ENCODE results near the gene ADGRG1. TPM values are rescaled to one million over a fixed set of nuclear protein-coding genes. Genes with fewer than 3 reads are reported as not detected.
"Not testable (repeated sequence)": the region's sequence is repeated elsewhere in the genome, so short reads cannot be mapped to it uniquely, and the experiment has no call there.

Gene ADGRG1
- total RNA-seq, 2 experiments from 2014 or later, result not detected

- CTCF ChIA-PET (ENCODE audit: unreplicated experiment), result no interaction called here
- no peak for DNase-seq (ENCODE audit: low spot score)
- no peaks in the 10 kb centered on the region for H3K4me1 ChIP-seq (ENCODE audit: insufficient read depth, low read length, poor library complexity, severe bottlenecking)
- no peaks in the 10 kb centered on the region for H3K79me2 ChIP-seq (ENCODE audit: insufficient read depth, low read depth, low read length)
- no peaks in the 10 kb centered on the region for H3K36me3 ChIP-seq (ENCODE audit: insufficient read depth, low read length)
- intact Hi-C loops (cut with micrococcal nuclease; ENCODE audit: unreplicated experiment), result no loop called here
- POLR2A ChIA-PET, result no interaction called here
- no peaks in the 10 kb centered on the region for H3K9me2 ChIP-seq (ENCODE audit: insufficient read depth, low read length)
- TF ChIP-seq CTCF (conservative IDR thresholded peaks at IDR 0.05; ENCODE audit: low read length), result no peak
- no peak for TF ChIP-seq EZH2phosphoT487 (IDR thresholded peaks at IDR 0.05; ENCODE audit: borderline replicate concordance, low read depth, low read length)
- H4K20me1 ChIP-seq (ENCODE audit: insufficient read depth, low read length), result no peaks in the 10 kb centered on the region
- no peaks in the 10 kb centered on the region for H3K9me3 ChIP-seq (ENCODE audit: low read length)
- BruUV-seq (replicated peaks), result no TSS peak
- H2AFZ ChIP-seq (ENCODE audit: low read length), result no peak overlapping the region
- H3K4me3 ChIP-seq (ENCODE audit: low read depth, low read length, poor library complexity, severe bottlenecking), result no peak overlapping the region
- H3K4me2 ChIP-seq (ENCODE audit: low read length), result no peak overlapping the region
- H3K27ac ChIP-seq (ENCODE audit: low read depth, low read length, poor library complexity, severe bottlenecking), result no peak overlapping the region
These were observed 33.8 kb upstream of the ADGRG1 start for GRCh38 chr16:57594531-57595031.

GRCh38 chr16:57596234-57596633 is 32.2 kb upstream of the ADGRG1 start:
- H3K4me1 ChIP-seq (ENCODE audit: insufficient read depth, low read length, poor library complexity, severe bottlenecking); BruUV-seq (replicated peaks); H3K9me2 ChIP-seq (ENCODE audit: insufficient read depth, low read length); H3K79me2 ChIP-seq (ENCODE audit: insufficient read depth, low read depth, low read length); H3K36me3 ChIP-seq (ENCODE audit: insufficient read depth, low read length); H4K20me1 ChIP-seq (ENCODE audit: insufficient read depth, low read length); intact Hi-C loops (cut with micrococcal nuclease; ENCODE audit: unreplicated experiment); H2AFZ ChIP-seq (ENCODE audit: low read length); H3K27ac ChIP-seq (ENCODE audit: low read depth, low read length, poor library complexity, severe bottlenecking); DNase-seq (ENCODE audit: low spot score); H3K4me3 ChIP-seq (ENCODE audit: low read depth, low read length, poor library complexity, severe bottlenecking); POLR2A ChIA-PET; CTCF ChIA-PET (ENCODE audit: unreplicated experiment); H3K9me3 ChIP-seq (ENCODE audit: low read length); H3K4me2 ChIP-seq (ENCODE audit: low read length): not testable (repeated sequence)

- no TSS peak for BruUV-seq (replicated peaks)
- no peaks in the 10 kb centered on the region for H3K79me2 ChIP-seq (ENCODE audit: insufficient read depth, low read depth, low read length)
- H3K9me2 ChIP-seq (ENCODE audit: insufficient read depth, low read length), result no peaks in the 10 kb centered on the region
- H3K36me3 ChIP-seq (ENCODE audit: insufficient read depth, low read length), result no peaks in the 10 kb centered on the region
- H3K4me3 ChIP-seq (ENCODE audit: low read depth, low read length, poor library complexity, severe bottlenecking), result no peak overlapping the region
- H3K27ac ChIP-seq (ENCODE audit: low read depth, low read length, poor library complexity, severe bottlenecking), result no peak overlapping the region
- CTCF ChIA-PET (ENCODE audit: unreplicated experiment), result no interaction called here
- H4K20me1 ChIP-seq (ENCODE audit: insufficient read depth, low read length), result no peaks in the 10 kb centered on the region
- no peaks in the 10 kb centered on the region for H3K9me3 ChIP-seq (ENCODE audit: low read length)
- no peak overlapping the region for H2AFZ ChIP-seq (ENCODE audit: low read length)
- intact Hi-C loops (cut with micrococcal nuclease; ENCODE audit: unreplicated experiment), result no loop called here
- no peak for DNase-seq (ENCODE audit: low spot score)
- POLR2A ChIA-PET, result interaction anchor here (1.0 kb wide), 1 partner anchor 32 kb away, joined by 3 read pairs; no protein-coding TSS in a partner anchor
- no peak overlapping the region for H3K4me2 ChIP-seq (ENCODE audit: low read length)
- no peak for TF ChIP-seq CTCF (conservative IDR thresholded peaks at IDR 0.05; ENCODE audit: low read length)
- no peak for TF ChIP-seq EZH2phosphoT487 (IDR thresholded peaks at IDR 0.05; ENCODE audit: borderline replicate concordance, low read depth, low read length)
- no peaks in the 10 kb centered on the region for H3K4me1 ChIP-seq (ENCODE audit: insufficient read depth, low read length, poor library complexity, severe bottlenecking)
These were observed 30.0 kb upstream of the ADGRG1 start for GRCh38 chr16:57598437-57598836.

Data from OCI-LY7 (cell line).